ENCODE data around the gene CTBP2.

The CTBP2 gene

DNA sequence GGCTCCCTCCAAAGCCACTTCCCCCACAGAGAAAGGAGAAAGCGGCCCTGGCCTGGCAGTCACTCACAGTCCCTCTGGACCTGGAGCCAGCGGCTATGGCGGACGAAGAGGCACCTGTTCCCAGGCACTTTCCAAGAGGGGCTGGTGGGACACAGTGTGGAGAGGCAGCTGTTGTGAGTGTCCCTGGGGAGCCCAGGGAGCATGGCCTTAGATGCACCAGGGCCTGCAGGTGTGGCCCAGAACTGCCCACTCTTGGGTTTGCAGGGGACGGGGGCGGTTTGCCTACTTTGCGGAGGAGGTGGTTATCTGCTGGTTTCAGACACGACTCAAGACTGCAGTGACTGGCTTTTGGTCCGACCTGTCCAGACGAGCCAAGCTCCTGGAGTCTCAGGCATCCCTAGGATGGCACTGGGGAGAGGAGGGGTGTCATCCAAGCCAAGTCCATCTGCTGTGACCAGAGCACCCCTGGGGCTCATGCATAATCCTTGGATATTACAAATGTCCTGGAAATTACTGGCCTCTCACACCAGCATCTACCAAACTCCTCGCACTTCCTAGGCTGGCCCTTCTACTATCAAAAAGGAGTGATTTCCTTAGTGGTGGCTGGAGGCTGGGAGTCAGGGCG is 18.4 kb downstream of the CTBP2 start:
- DNase-seq, result no peak

GRCh38 chr10:125141150-125141859 is 19.1 kb downstream of the CTBP2 start:
- DNase-seq, result no peak

DNA sequence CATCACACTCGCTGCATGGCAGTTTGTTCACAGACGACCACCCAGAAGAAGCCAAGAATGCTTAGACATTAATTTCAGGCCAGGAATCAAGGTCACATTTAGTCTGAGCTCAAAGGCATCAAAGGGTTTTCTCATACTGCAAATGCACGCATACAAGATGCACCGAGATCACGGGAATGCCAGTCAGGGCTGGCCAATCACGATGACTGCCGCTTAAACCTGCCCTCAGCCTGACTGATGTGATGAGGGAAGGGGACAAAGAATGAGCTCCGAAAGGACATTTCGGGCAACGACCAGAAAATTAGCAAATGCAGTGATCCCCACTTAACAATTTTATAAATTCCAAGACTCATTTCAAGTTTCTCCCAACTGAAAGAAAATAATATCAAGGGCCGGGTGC is 20.2 kb downstream of the CTBP2 start:
- DNase-seq, result no peak

GRCh38 chr10:125137601-125138438 is 22.5 kb downstream of the CTBP2 start:
- no peak for DNase-seq

DNA sequence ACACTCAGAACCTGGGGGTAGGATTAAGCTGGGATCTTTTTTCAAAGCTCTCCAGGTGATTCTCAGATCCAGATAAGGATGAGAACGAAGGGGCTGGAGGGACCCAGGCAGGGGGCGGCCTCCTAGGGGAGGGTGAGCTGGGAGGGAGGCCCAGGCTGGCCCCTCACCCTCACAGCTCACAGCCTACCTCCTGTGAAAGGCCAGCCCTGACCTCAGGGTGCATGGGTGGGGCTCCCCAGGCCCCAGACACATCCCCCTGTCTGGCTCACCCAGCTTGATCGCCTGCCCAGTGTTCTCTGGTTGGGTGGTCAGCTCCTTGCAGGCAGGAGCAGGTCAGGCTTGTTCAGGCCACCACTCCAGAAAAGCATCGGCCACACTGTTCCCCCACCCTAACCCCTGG is 24.3 kb downstream of the CTBP2 start:
- DNase-seq, result no peak

GRCh38 chr10:125135771-125136035 is 24.7 kb downstream of the CTBP2 start:
- DNase-seq, result no peak

DNA sequence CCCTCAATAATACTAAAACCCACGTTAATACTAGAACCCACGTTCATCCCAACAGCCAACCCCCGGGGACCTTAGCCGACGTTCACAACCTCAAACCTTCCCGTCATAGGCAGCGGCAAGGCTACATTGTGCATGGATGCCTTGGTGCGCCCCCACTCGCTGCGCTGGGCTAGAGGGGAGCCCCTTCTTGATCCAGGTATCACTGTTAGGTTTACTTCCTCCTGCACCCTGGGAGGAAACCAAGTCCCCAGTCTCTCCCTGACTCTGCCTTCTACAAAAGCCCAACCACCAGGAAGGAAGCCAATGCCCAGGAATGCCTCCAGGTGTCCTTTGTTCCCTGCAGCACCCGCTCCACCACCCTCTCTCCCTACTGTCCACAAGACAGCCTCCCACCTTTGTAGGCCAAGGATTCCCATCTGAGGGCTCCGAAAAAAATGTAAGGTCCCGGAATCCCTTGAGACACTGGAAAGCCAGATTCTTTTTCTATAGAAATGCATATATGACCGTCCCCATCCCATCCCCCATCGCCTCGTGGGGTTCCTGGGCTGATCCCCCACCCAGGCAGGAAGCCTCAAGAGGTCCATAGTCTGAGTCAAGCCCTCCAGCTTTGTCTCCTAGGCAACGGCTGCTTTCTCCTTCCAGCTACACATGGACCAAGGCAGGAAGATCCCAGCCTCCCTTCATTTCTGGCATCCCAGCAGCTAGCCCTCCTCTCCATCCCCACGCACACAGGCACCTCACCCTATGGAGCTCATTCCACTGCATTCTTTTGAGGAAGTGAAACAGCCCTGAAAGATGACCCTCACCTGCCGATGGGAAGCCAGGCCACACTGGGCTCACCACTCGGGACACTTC is 25.2 kb downstream of the CTBP2 start:
- no peak for DNase-seq

GRCh38 chr10:125134483-125134848 is 25.9 kb downstream of the CTBP2 start:
- DNase-seq, result no peak

GRCh38 chr10:125133696-125134482 is 26.5 kb downstream of the CTBP2 start:
- DNase-seq, result peak; percentile 84

GRCh38 chr10:125132344-125132743 is 28.0 kb downstream of the CTBP2 start:
- no peak for DNase-seq

DNA sequence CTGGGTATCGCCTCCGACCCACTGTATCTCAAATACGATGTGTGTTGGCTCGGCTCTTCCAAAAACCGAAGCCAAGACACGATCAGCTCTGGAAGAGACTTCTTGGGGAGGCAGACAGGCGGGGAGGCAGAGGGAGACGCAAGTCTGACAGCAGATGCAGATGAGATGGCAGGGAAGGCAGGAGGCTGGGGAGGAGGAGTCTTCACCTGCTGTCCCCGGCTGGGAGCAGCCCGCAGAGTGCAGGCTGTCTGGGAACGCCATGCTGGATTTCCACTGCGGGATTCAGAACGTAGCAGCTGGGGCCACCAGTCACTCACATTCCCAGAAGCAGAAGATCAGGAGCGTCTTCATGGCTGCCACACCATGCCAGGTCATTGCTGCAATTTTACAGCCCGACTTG is 29.4 kb downstream of the CTBP2 start:
- DNase-seq, result no peak

DNA sequence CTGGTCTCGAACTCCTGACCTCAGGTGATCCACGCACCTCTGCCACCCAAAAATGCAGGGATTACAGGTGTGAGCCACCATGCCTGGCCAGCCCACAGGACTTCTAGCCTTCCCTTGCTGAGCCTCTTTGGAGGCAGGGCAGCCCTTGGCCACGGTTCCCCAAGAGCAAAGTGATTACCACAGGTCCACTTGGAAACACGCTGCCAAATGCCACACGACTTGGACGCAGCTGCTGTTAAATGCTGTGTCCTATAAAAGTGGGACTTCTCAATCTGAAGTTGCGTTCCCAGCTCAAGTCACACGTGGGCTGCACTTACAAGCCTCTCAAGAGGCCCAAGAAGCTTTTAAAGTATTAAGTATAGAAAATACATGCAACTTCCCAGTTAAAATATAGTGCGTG is 30.1 kb downstream of the CTBP2 start:
- no peak for DNase-seq

DNA sequence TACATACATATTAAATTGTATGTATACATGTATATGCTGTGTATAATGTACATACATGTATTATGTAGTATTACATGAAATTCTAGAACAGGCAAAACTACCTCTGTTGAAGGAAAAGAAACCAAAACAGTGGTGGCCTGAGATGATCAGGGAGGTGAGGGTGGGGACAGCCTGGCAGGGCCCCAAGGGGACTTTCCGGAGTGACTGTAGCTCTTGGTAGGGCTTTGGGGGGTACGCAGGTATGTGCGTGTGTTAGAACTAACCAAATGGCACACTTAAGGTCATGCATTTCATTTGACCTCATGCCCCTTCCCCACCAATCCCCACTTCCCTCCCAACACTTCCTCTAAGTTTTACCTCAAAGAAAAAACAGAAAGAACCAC is 31.3 kb downstream of the CTBP2 start:
- no peak for DNase-seq

DNA sequence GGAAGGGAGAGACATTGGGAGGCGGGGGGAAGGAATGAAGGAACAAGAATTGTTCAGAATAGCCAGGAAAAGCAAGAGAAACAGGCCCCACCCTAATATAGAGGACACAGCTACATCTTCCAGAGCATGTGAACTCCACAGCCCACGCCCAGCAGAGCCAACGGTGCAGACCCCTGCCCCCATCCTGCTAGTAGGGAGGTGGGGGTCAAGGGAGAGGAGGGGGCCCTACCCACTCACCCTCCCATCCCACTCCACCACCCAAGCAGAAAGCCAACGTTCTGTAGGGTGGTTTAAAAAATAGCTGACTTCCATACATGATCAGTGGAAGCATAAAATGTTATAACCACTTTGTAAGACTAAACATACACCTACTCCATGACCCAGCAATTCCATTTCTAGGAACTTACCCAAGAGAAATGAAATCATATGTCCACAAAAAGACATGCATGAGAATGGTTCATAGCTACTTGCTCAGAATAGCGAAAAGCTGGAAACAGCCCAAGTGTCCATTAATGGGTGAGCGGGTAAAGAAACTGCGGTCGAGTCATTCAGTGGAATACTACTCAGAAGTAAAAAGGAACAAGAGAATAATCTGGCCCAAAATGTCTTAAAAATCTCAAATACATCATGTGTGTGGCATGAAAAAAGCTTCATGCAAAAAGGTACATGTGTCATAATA is 31.8 kb downstream of the CTBP2 start:
- DNase-seq, result no peak

DNA sequence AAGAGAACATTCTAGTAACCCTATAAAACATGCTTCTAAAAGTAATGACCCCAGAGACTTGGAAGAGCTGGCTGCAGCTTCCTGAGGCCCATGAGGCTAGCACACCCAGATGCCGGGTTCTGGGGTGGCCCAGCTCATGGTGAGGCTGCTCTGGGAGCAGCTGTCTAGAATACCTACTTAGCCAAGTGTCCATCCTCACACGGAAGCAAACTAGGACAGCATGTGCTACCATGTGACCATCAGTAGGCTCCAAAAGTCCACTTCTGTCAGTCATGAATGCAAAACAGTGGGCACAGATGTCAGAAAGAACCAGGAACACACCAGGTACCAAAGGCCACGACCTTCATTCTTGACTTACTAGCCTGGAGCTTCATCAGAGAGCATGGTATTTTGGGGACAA is 32.4 kb downstream of the CTBP2 start:
- DNase-seq, result no peak

DNA sequence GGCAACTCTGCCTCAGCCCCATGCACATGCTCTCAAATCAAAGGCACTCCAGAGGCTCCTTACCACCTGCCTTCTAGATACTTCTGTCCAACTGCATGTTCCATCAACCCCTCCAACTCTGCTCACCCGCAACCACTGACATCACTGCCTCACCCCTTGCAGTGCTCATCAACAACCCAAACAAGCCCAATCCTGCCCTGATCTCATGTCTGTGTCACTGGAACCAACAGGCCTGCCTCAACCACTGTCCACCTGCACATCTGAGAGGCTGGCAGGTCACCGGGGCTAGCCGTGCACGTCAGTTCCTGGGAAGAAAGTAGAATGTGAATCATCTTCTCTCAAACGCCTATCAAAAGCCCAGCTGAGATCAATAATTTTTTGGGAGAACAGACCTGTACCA is 33.3 kb downstream of the CTBP2 start:
- DNase-seq, result no peak

DNA sequence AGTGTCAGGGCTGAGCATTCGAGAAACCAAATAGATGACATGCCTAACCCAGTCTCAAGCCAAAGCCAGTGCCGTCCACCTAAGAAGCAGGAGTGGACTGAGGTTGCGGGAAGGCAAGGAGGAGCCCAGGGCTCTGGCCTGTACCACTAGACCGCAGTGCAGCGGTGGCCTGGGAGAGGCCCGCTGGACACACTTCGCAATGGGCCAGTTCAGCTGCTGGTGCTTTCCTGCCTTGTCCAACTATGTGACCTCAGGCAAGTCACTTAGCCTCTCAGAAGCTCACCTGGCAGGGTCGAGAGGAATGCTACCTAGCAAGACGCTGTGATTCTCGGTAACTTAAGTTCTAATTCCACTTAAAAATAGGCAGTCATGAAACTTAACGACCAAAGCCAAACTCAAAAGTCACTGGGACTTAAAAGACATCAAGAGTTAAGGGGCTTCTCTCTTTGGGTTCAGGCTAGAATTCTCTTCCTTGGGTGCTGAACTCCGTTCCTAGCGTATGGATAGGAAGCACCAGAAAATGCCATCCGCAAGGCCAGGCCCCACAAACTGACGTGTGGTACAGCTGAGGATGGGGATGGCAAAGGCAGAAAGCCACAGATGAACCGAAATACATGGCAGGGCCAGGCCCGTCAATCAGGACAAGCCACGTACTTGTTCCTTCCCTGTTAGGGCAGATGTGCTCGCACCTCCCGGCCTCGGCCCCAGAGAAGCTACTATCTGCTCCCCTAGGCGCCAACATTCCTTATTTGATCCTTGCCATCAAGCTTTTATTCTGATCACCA is 34.2 kb downstream of the CTBP2 start:
- DNase-seq, result no peak

DNA sequence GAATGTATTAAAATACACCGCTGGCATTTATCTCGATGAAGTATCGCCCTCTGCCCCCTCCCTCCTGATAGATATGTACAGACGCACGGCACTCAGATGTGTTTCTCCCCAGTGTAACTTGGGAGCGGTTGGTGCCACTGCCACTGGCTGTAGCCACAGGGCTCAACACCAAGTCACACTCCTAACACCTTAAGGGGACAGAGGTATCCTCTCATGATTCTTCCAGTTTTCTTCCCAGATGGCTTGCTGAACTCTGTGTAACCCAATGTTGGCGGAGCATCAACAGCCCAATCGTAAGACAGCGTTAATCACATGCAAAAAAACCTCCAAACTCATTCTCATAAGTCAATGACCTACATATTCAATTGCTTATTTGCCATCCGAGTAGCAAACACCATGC is 35.5 kb downstream of the CTBP2 start:
- DNase-seq, result no peak

DNA sequence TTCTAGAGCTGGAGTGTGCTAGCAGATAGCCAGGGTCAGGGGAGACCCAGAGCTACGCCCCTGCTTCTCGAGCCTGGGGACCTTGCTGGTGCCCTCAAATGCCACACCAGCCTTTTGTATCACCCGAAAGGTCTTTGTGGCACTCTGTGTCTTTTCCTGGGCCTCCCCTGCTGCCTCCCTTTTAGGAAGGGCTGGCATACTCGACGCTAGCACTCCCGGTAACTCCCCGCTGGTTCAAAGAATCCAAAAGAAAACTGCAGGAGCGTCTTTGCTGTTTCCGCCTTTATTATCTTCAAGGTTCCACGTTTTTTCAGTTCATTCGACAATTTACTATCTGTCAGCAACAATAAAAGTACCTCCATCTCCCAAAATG is 36.3 kb downstream of the CTBP2 start:
- no peak for DNase-seq

DNA sequence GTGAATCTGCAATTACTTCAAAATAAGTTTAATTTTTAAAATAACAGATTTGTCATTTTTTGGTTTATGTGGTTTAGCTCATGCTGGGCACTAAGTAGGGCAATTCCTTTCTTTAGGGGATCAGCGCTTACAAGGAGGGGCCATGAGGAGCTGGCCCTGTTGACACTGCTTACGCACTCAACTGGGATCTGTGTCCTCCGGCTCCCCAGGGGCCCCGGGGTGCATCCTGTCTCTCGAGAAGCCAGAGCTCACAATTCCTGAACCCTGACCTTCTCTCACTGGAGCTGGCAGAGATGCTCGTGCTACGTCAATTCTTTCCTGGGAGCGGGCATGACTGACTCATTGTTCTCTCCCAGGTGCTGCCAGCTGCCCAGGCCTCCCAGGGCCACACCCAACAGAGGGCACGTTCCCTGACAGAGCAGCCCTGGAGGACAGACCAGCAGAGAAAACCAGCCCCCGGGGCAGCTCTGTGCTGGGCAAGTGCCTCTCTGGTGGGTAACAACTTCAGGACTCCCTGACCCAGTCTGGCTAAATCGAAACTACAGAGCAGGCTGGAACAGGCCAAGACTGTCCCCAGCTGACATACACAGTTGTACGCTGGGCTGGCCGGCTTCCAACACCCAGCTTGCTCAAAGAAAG is 36.8 kb downstream of the CTBP2 start:
- no peak for DNase-seq

- no peak for DNase-seq
These were observed 37.8 kb downstream of the CTBP2 start for GRCh38 chr10:125122566-125122965.

Measured in eye (tissue), 1 donor.